Kidney glomerular epithelial cell (primary cell): ENCODE data around the gene SOX21.
"Not testable (repeated sequence)": the region's sequence is repeated elsewhere in the genome, so short reads cannot be mapped to it uniquely, and the experiment has no call there.

Source experiments
- DNase-seq: peaks from one replicate; lab custom pipeline; 2025; lab: John Stamatoyannopoulos, UW

SOX21 gene

DNA sequence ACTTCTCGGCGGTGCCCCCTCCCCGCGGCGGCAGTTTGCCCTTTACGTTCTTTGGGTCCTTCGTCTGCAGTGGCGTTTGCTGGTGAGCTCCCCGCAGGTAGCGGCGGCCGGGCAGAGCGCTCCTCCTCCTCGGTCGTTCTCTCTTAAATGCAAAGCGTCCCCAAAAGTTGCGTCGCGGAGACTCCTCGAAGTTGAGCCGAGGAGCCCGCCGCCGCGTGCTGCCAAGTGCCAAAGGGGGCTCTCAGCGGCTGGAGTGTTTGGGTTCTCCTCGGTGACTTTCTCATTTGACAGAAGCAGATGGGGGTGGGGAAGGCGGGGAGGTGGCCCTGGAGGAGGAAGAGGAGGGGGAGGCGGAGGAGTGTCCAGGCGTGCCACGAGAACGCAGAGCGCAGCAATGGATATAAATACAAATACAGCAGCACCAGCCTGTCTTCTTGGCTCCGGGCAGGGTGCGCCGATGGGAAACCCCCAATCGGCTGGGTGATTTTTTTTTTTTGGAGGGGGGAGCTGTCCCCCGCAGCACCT lies at the start of gene SOX21:
Gene SOX21 (minus strand): TSS at position 259 of the 525 bp plus-strand sequence. CDS start 496 bp downstream, outside the sequence.
- DNase-seq: no peak

GRCh38 chr13:94761407-94761806 lies 49.1 kb upstream of the SOX21 start:
- DNase-seq: no peak

GRCh38 chr13:94759120-94759728 lies 46.9 kb upstream of the SOX21 start:
- DNase-seq: no peak

- no peak for DNase-seq
Observed at GRCh38 chr13:94758436-94758960, 46.2 kb upstream of the SOX21 start.

- no peak for DNase-seq
Observed at GRCh38 chr13:94753327-94753726, 41.0 kb upstream of the SOX21 start.

DNA sequence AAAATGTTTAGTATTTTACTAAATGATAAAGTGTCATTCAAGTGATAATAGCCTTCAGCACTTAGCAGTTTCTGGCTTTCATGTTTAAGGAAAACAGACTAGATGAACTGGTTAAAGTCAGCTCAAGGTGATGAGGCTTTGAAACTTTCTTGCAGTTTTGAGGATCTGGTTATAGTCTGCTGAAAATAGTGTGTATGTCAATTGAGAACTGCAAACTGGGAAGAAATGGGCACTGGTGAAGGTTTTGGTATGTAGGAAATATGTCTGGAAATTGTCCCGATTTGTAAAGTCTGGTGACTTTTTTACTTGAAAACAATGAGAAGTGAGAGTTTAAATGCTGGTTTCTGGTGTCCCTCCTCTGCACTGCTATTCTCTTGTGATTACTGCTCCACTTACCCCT lies 36.8 kb upstream of the SOX21 start:
- DNase-seq: no peak

- DNase-seq: no peak
Observed at GRCh38 chr13:94739235-94739634, 26.9 kb upstream of the SOX21 start.

GRCh38 chr13:94731028-94731427 lies 18.7 kb upstream of the SOX21 start:
- DNase-seq: no peak

GRCh38 chr13:94729941-94730340 lies 17.6 kb upstream of the SOX21 start:
- DNase-seq: not testable (repeated sequence)

- no peak for DNase-seq
Observed at GRCh38 chr13:94726425-94726824, 14.1 kb upstream of the SOX21 start.

DNA sequence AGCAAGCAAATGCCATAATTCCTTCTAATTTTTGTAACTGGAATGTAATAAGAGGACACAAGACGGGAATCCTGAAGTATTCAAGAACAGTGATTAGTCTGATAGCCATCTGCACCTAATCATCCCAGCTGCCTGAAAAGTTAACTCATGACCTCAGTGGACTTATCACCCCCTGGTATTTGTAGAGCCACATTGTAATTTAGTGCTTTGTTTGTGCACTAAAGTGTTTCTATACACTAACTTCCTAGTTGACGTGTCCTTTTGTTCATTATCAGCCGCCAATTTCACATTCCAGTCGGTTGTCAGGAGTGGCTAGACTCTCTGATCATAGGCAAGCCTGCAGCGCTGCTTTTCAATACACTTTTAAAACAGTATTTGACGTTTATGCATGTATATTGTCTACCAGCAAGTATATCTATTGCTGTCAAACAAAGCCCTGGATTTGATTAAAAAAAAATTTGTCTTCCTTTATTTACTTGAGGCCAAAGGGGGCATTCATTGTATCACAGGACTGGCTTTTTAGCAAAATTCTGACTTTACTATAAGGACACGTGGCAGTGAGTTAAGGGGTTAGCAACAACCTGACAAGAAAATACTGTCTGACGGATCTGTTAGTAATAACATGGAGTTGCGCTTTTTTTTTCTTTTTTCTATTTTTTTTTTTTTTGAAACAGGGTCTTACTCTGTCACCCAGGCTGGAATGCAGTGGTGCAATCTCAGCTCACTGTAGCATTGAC lies 10.4 kb upstream of the SOX21 start:
- no peak for DNase-seq

DNA sequence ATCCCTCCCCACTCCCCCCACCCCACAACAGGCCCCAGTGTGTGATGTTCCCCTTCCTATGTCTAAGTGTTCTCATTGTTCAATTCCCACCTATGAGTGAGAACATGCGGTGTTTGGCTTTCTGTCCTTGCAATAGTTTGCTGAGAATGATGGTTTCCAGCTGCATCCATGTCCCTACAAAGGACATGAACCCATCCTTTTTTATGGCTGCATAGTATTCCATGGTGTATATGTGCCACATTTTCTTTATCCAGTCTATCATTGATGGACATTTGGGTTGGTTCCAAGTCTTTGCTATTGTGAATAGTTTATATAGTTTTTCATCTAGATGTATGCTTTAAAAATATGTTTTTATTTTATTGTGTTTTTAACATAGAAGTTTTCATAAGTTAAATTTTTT lies 6.4 kb upstream of the SOX21 start:
- not testable (repeated sequence) for DNase-seq

GRCh38 chr13:94717916-94718315 lies 5.6 kb upstream of the SOX21 start:
- DNase-seq: no peak

GRCh38 chr13:94716016-94716415 lies 3.7 kb upstream of the SOX21 start:
- no peak for DNase-seq

GRCh38 chr13:94713561-94714182 lies 1.3 kb upstream of the SOX21 start:
- no peak for DNase-seq

GRCh38 chr13:94712812-94713560 lies 641 bp upstream of the SOX21 start:
- no peak for DNase-seq

- no peak for DNase-seq
Observed at GRCh38 chr13:94711561-94712286, 621 bp downstream of the SOX21 start.

- no peak for DNase-seq
Observed at GRCh38 chr13:94710881-94711560, 1.3 kb downstream of the SOX21 start.

DNA sequence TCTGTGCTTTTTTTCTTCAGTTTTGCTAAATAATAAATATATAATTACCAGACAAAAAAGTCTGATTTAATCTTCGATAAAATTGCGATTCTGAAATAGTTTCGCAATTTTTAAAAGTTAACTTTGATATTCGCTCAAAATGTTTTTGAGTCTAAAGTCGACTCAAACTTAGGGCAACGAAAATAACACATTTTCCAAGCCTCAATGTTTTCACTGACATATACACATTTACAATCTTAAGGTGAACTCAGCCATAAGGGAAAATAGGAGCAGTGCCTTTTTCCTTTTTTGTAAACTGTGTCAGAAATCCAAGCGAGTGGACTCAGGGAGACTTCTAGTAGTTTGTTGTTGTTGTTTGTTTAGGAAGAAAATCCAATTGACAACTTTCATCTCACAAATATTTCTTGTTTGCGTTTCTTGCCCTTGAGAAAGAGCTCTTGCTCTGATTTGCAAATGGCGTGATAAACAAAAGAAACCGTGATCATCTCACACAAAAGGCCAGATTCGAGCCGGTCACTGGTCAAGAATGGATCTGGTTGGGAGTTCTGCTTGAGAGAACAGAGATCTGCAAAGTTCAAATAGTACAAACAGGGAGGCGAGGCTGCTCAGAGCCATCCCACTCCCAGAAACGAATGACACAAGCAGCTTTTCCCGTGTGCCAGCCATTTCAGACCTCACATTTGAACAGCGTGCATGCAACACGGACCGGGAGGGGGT lies 2.1 kb downstream of the SOX21 start:
- no peak for DNase-seq
